Gastroesophageal sphincter (tissue), 4 donors: ENCODE results near the gene RPS6KL1. TPM values are rescaled to one million over a fixed set of nuclear protein-coding genes. Genes with fewer than 3 reads are reported as not detected.
A peak's percentile ranks its signal among the peaks of the same experiment; 100 is the strongest.

Experiments
- ATAC-seq: fragments of 150-250 bp; one replicate; pipeline ENCODE4 v1.9.1; 2016; ENCODE audit warnings: mild to moderate bottlenecking, moderate library complexity
- H3K27ac ChIP-seq, 4 donors: fragments of 200-600 bp; sonication (generic) in 3 of 4; 1 replicate in 3 of 4; 2 replicates in 1 of 4; pipeline ENCODE4 v1.5.1; 2016 to 2019
- H3K27me3 ChIP-seq: fragments of 200-600 bp; sonication (generic); one replicate; pipeline ENCODE4 v1.5.1; 2019
- H3K36me3 ChIP-seq, 2 donors: fragments of 200-600 bp; sonication (generic); one replicate each; pipeline ENCODE4 v1.5.1; 2019; ENCODE audit warnings: control low read depth in 1 of 2
- H3K4me1 ChIP-seq, 3 donors: fragments of 200-600 bp; sonication (generic); 1 replicate in 2 of 3; 2 replicates in 1 of 3; pipeline ENCODE4 v1.5.1; 2016 to 2019; ENCODE audit warnings: control low read depth in 2 of 3
- H3K4me3 ChIP-seq, 2 donors: fragments of 200-600 bp; sonication (generic); one replicate each; pipeline ENCODE4 v1.5.1; 2019; ENCODE audit warnings: mild to moderate bottlenecking in 1 of 2, moderate library complexity in 1 of 2
- H3K9me3 ChIP-seq, 3 donors: fragments of 200-600 bp; sonication (generic); one replicate each; pipeline ENCODE4 v1.5.1; 2017 to 2019; ENCODE audit warnings: control low read depth in 2 of 3
- EP300 ChIP-seq: sonication (generic); formaldehyde crosslinking; IDR thresholded peaks from one replicate; pipeline ENCODE4 v1.6.1; 2017; ENCODE audit warnings: antibody characterized with exemption, mild to moderate bottlenecking
- POLR2A ChIP-seq, 2 donors: fragments of 450-650 bp; IDR thresholded peaks; one replicate each; pipeline ENCODE4 v1.6.1; 2017; ENCODE audit warnings: antibody characterized with exemption in 2 of 2, mild to moderate bottlenecking in 2 of 2, moderate library complexity in 1 of 2
- POLR2AphosphoS5 ChIP-seq: sonication (generic); formaldehyde crosslinking; IDR thresholded peaks from one replicate; pipeline ENCODE4 v1.6.1; 2017; ENCODE audit warnings: antibody characterized with exemption
- WGBS, 2 donors: methylation state at CpG; one replicate each; pipeline ENCODE4 v1.1.5; 2018; ENCODE audit warnings: low coverage in 1 of 2; 5-methylcytosine and 5-hydroxymethylcytosine counted together
- total RNA-seq, 4 donors: library from RNA; depleted of rRNA; stranded (reverse); fragments of >200 nt; gene quantifications; one replicate each; pipeline ENCODE4 v1.1.0, GENCODE V29; 2016
- TF ChIP-seq, protein P1 (sequence below), 4 experiments: fragments of 200-600 bp in 2 of 4; fragments of 450-650 bp in 2 of 4; sonication (generic) in 1 of 4; IDR thresholded peaks; one replicate each; pipeline ENCODE4 v1.5.1; 2017 to 2019; ENCODE audit warnings: antibody characterized with exemption in 4 of 4, mild to moderate bottlenecking in 2 of 4, moderate library complexity in 2 of 4

The RPS6KL1 gene
- total RNA-seq, 4 donors from 2014 or later: 4.0 to 10.2 (median 8.2) TPM

DNA sequence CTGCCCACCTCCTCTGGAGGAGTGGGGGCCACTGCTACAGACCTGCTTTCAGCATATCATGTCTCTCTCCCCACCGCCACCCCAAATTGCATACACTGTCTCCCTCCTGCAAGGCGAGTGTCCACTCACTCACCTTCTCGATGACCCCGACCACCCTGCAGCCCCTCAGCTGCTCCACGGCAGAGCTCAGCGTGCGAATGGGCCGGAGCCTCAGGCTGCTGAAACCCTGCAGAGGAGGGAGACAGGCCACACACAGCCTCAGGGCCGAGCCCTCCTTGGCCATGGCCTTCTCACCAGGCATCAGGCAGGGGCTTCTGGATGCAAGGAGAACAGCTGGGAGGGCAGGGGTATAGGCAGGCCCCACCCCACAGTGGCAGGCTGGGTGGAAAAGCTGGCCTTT, 4.7 kb downstream of the RPS6KL1 start:
- peak overlapping the region in 3 of 4 donors; percentile 32 to 64 (median 55) for H3K27ac ChIP-seq
- no peak for TF ChIP-seq POLR2AphosphoS5
- TF ChIP-seq, protein P1, sequence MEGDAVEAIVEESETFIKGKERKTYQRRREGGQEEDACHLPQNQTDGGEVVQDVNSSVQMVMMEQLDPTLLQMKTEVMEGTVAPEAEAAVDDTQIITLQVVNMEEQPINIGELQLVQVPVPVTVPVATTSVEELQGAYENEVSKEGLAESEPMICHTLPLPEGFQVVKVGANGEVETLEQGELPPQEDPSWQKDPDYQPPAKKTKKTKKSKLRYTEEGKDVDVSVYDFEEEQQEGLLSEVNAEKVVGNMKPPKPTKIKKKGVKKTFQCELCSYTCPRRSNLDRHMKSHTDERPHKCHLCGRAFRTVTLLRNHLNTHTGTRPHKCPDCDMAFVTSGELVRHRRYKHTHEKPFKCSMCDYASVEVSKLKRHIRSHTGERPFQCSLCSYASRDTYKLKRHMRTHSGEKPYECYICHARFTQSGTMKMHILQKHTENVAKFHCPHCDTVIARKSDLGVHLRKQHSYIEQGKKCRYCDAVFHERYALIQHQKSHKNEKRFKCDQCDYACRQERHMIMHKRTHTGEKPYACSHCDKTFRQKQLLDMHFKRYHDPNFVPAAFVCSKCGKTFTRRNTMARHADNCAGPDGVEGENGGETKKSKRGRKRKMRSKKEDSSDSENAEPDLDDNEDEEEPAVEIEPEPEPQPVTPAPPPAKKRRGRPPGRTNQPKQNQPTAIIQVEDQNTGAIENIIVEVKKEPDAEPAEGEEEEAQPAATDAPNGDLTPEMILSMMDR (IDR thresholded peaks at IDR 0.05): no peak
- no peak for TF ChIP-seq POLR2A (IDR thresholded peaks at IDR 0.05)
- no peak for TF ChIP-seq EP300
- 96 to 100% methylated on average over 2 to 4 of the region's 9 CpGs for WGBS, 2 donors
- no peaks in the 10 kb centered on the region for H3K27me3 ChIP-seq
- ATAC-seq: no peak
- H3K4me3 ChIP-seq: no peak overlapping the region
- H3K36me3 ChIP-seq: peaks cover 0 to 12% of the 10 kb centered on the region in 2 donors
- no peaks in the 10 kb centered on the region for H3K9me3 ChIP-seq
- H3K4me1 ChIP-seq: peaks cover 0 to 64% (median 20%) of the 10 kb centered on the region in 3 donors

DNA sequence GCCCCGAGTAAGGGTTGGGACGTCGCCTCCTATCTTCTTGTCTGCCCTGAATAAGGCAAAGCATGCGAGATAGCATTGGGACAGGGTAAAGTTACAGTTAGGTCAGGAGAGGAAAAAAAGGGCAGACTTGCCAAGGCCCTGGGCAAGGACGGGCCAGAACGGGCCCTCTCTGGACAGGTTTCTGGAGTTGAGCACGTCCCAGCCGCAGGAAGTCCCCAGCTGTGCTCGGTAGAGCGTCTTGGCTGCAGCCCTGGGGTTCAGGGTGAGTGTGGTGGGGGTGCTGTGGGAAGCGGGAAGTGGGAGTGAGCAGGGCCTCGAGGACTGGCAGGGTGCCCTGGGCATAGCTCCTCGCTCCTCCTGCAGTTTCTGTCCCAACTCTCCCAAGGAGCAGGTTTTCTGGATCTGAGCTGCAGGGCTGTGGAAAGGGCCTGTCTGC, 5.4 kb downstream of the RPS6KL1 start:
- TF ChIP-seq EP300 (no peak), POLR2AphosphoS5 (peak; percentile 39), POLR2A (IDR thresholded peaks at IDR 0.05) (no peak)
- TF ChIP-seq, protein P1 (IDR thresholded peaks at IDR 0.05): no peak
- 30 to 47% methylated on average over 2 to 13 of the region's 13 CpGs for WGBS, 2 donors
- Histone ChIP-seq H3K9me3 (no peaks in the 10 kb centered on the region), H3K4me3 (no peak overlapping the region), H3K36me3 (peaks cover 0 to 12% of the 10 kb centered on the region in 2 donors), H3K4me1 (peaks cover 0 to 58% (median 20%) of the 10 kb centered on the region in 3 donors), H3K27me3 (no peaks in the 10 kb centered on the region), H3K27ac (peak overlapping the region in 3 of 4 donors; percentile 55 to 64 (median 56))
- ATAC-seq: peak; percentile 69

DNA sequence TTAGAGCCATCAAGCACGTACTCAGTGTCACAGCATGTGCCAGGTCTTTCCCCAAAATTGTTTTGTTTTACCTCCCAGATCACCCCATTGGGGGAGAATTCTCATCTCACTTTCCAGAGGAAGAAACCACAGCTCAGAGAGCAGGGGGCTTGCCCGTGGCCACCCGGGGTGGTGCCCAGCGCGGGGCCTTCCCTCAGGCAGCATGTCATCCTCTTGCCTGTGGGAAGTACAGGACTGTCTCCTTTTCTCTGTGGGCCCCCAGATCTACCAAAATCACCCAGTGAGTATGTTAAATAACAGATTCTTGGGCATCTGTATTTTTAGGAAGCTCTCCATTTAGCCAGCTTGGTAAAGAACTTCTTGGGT, 5.9 kb downstream of the RPS6KL1 start:
- peaks cover 0 to 53% (median 20%) of the 10 kb centered on the region in 3 donors for H3K4me1 ChIP-seq
- H3K27me3 ChIP-seq: no peaks in the 10 kb centered on the region
- no peak overlapping the region for H3K4me3 ChIP-seq
- peak overlapping the region in 3 of 4 donors; percentile 55 to 64 (median 56) for H3K27ac ChIP-seq
- TF ChIP-seq EP300 (no peak), POLR2AphosphoS5 (no peak), POLR2A (IDR thresholded peaks at IDR 0.05) (no peak)
- TF ChIP-seq, protein P1 (IDR thresholded peaks at IDR 0.05): no peak
- ATAC-seq: no peak
- WGBS, 2 donors: 93% methylated on average over 4 of the region's 5 CpGs; no CpG with 5 or more reads in 1 of the 2 donors
- H3K36me3 ChIP-seq: peaks cover 0 to 12% of the 10 kb centered on the region in 2 donors
- no peaks in the 10 kb centered on the region for H3K9me3 ChIP-seq

DNA sequence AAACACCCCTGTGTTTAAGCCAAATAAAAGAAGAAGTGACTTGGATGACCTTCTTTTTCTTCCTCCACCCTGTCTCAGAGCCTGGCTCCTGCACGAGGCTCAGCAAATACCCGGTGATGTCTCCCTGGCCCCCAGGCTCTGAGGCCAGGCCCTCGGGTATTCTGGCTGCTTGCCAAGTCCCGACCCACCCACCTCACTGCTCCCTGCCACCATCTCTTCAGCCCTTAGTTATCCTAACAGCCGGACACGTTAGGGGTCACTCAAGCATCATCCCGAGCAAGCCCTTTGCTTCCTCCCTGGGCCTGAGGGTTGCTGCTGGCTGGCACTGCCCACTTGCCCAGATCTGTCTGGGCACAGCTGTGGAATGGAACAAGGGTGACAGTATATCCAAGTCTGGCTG, 7.2 kb downstream of the RPS6KL1 start:
- no peaks in the 10 kb centered on the region for H3K27me3 ChIP-seq

DNA sequence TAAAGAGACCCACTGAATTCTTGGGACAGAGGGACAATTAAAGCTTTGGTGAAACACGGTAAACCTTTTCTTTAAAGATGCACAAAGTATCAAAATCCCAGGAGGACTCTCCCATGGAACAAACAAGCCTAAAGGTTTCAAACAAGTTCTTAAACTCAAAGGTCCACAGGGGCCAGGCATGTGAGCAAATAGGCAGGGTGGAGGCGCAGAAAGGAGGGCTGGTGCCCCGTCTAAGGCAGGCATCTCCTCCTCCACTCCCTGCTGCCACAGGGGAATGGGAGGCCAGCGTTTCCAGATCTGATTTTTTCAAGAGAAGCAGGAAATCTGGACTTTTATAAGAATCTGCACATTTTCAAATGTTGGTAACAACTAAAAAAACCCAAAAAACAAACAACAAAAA, 7.6 kb downstream of the RPS6KL1 start:
- WGBS, 2 donors: 83% methylated on average over 1 to 4 of the region's 4 CpGs
- TF ChIP-seq POLR2A (IDR thresholded peaks at IDR 0.05) (no peak), POLR2AphosphoS5 (no peak), EP300 (no peak)
- TF ChIP-seq, protein P1 (IDR thresholded peaks at IDR 0.05): no peak
- H3K27ac ChIP-seq: peak overlapping the region in 2 of 4 donors; percentile 16 to 35
- peaks cover 0 to 12% of the 10 kb centered on the region in 2 donors for H3K36me3 ChIP-seq
- no peak overlapping the region for H3K4me3 ChIP-seq
- no peaks in the 10 kb centered on the region for H3K27me3 ChIP-seq
- H3K4me1 ChIP-seq: peaks cover 0 to 52% (median 20%) of the 10 kb centered on the region in 3 donors
- H3K9me3 ChIP-seq: no peaks in the 10 kb centered on the region
- no peak for ATAC-seq

More for the DNA sequence above, 7.2 kb downstream of the RPS6KL1 start:
- peaks cover 0 to 12% of the 10 kb centered on the region in 2 donors for H3K36me3 ChIP-seq
- H3K4me3 ChIP-seq: no peak overlapping the region
- H3K9me3 ChIP-seq: no peaks in the 10 kb centered on the region
- no peak for ATAC-seq
- TF ChIP-seq POLR2A (IDR thresholded peaks at IDR 0.05) (no peak), POLR2AphosphoS5 (no peak), EP300 (no peak)
- TF ChIP-seq, protein P1 (IDR thresholded peaks at IDR 0.05): no peak
- H3K27ac ChIP-seq: peak overlapping the region in 2 of 4 donors; percentile 16 to 35
- 30 to 48% methylated on average over 2 to 7 of the region's 7 CpGs for WGBS, 2 donors
- peaks cover 0 to 52% (median 20%) of the 10 kb centered on the region in 3 donors for H3K4me1 ChIP-seq
